Retina (tissue), 1 donor: ENCODE data around the gene PNLIPRP1.

Source experiments
- DNase-seq: peaks from one replicate; pipeline ENCODE4 v3.0.0-alpha.2; 2016

PNLIPRP1 gene

DNA sequence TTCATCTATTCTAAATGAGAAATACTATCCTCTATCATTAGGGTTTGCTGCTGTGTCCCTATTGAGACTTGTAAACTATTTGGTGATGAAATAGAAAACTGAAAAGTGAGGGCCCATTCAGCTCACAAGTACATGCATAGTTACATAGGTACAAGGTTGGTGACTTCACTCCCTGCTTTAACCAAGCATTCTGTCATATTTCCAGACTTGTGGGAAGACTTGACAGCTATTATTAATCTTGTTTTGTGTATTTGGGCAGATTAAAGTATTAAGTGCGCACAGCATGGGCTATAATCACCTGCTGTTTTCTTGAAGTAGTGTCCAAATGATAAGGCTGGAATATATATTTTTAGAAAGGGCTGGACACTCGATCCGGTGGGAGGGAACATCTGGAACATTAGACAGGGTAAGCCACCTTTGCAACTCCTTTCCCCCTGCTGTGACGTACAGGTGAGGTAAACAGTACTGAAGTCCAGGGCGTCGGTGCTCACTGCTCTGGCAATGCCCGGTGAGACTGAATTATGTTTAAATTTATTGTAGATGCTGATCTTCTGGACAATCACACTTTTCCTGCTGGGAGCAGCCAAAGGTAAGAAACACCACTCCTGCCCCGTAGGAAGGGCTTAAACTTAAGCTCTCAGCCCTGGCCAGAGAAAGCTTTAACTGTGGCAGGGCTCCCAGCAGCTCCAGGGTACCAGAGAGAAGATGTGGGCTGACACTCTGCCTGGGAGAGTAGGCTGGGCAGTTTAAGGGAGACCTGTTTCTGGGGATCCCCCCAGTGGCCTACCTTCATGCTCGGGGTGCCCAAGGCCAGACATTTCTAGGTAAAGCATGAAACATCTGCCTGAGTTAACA, at the start of gene PNLIPRP1:
Gene PNLIPRP1, plus strand, starts transcription at position 370 of the 855 bp plus-strand sequence. Its CDS starts 171 bp downstream, at position 541.
- no peak for DNase-seq

- DNase-seq, result no peak
These were observed 48.6 kb upstream of the PNLIPRP1 start for GRCh38 chr10:116542007-116542677.

GRCh38 chr10:116545122-116545521, 45.6 kb upstream of the PNLIPRP1 start:
- DNase-seq, result no peak

GRCh38 chr10:116545756-116546155, 45.0 kb upstream of the PNLIPRP1 start, which contains the start of gene PNLIP:
Gene PNLIP (plus strand): TSS chr10:116545931. CDS start chr10:116546093, 162 bp downstream.
- DNase-seq, result no peak

- no peak for DNase-seq
These were observed 42.5 kb upstream of the PNLIPRP1 start for GRCh38 chr10:116548301-116548700.

GRCh38 chr10:116553378-116553980, 37.3 kb upstream of the PNLIPRP1 start:
- no peak for DNase-seq

GRCh38 chr10:116554628-116555027, 36.1 kb upstream of the PNLIPRP1 start:
- DNase-seq, result no peak

DNA sequence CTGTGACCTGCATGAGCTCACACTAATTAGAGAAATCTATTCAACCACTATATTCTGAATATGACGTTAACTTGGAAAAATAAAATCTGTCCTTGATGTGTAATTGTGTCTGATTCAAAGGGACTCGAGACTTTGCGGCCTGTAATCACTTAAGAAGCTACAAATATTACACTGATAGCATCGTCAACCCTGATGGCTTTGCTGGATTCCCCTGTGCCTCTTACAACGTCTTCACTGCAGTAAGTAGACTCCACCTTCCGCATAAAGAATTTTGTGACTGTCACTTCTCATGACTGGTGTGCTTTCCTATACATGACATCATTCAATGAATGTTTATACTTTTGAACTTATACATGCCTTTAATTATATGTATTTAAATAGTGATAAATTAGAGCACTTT, 34.9 kb upstream of the PNLIPRP1 start:
- no peak for DNase-seq

DNA sequence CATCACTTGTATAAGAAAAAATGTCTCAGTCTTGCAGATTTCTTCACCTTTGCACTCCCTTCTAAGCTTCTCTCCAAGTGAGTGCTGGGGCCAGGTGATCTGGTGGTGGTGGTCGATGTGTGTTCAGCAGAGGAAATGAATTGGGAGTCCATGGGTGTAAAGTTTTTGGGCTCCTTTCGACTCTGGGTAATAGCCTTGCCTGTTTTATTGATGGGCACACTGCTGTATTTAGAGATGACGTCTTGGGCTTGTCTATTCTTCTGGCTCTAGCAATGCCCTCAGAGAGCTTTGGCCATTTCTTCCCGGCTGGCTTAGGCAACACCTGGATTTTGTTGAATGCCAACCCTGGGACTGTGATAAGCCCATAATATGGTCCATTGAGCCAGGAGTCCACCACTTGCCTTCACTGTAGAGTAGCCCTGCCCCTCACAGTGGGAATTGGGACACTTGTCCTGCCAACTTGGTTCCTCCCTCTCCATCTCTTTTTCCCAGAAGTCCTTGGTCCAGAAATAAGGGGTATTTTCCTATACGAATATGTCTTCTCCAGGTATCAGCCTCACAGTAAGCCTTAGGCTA, 33.4 kb upstream of the PNLIPRP1 start:
- no peak for DNase-seq

DNA sequence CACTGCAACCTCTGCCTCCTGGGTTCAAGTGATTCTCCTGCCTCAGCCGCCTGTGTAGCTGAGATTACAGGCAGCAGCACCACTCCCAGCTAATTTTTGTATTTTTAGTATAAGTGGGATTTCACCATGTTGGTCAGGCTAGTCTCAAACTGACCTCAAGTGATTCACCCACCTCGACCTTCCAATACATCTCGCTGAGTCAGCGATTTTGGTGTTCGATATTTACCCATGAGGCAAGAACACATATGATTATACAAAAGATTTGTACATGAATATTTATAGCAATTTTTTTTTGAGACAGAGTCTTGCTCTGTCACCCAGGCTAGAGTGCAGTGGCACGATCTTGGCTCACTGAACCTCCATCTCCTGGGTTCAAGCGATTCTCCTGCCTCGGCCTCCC, 25.2 kb upstream of the PNLIPRP1 start:
- DNase-seq, result no peak

GRCh38 chr10:116566932-116567331, 23.8 kb upstream of the PNLIPRP1 start:
- no peak for DNase-seq

DNA sequence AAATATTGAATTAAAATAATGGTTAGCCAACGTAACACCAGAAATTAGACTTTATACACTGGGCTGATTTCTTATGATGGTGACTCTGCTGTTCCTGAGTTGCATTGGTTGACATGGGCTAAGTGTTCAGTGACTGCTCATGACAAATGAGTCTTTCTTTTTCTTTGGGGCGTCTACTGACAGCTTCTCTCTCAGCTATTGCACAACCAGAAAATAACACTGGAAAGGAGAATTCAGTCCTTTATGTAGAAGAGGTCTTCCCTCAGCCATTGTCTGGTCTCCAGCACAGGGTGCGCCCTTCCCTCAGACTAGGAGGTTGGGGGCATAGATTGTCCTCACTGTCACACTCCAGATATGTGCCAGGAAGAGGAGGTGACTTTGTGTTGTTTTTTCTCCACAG, 23.4 kb upstream of the PNLIPRP1 start:
- DNase-seq, result no peak

DNA sequence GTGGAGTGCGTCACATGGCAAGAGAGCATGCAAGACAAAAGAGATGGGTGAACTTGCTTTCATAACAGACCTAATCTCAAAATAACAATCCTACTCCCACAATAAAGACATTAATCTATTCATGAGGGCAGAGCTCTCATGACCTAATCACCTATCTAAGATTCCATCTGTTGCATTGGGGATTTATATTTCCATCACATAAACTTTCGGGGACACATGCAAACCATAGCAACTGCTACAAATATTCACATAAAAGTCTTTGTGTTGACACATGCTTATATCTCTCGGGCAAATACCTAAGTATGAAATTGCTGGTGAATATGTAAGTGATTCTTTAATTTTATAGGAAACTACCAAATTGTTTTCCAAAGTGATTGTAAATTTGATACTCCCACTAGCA, 16.0 kb upstream of the PNLIPRP1 start:
- no peak for DNase-seq

GRCh38 chr10:116587878-116588591, 2.7 kb upstream of the PNLIPRP1 start:
- no peak for DNase-seq

GRCh38 chr10:116588995-116589394, 1.8 kb upstream of the PNLIPRP1 start:
- DNase-seq, result no peak

- no peak for DNase-seq
These were observed 833 bp upstream of the PNLIPRP1 start for GRCh38 chr10:116589926-116590325.

GRCh38 chr10:116593139-116593740, 2.5 kb downstream of the PNLIPRP1 start:
- no peak for DNase-seq

GRCh38 chr10:116594525-116595035, 3.8 kb downstream of the PNLIPRP1 start:
- no peak for DNase-seq

DNA sequence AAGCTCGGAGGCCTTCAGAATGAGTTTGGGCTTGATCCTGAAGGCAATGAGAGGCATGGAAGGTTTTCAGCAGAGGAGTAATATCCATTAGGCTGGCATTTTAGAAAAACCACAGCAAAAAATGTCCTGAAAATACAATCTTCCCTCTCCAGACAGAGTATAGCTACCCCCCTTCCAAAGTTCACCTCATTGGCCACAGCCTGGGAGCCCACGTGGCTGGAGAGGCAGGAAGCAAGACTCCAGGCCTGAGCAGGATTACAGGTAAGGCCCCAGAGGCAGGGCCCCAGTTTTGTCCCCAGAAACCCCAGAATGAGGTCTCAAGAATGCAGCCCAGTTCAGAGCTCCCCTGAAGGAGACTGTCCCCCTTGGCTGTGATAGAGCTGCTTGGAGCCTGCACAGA, 5.3 kb downstream of the PNLIPRP1 start:
- no peak for DNase-seq

DNA sequence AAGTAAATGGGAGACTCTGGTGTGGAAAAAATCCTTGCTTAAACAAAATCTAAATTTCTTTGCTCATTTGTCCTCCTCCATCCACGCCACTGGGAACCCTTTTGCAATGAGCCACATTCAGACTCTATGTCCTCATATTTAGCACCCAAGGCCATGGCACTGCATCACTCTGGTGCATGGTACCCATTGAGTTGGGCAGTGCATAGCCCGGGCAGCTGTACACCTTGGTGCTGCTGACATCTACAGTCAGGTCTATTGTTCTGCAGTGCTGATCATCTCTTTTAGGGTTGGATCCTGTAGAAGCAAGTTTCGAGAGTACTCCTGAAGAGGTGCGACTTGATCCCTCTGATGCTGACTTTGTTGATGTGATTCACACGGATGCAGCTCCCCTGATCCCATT, 6.8 kb downstream of the PNLIPRP1 start:
- no peak for DNase-seq

GRCh38 chr10:116598329-116598728, 7.6 kb downstream of the PNLIPRP1 start:
- no peak for DNase-seq

DNA sequence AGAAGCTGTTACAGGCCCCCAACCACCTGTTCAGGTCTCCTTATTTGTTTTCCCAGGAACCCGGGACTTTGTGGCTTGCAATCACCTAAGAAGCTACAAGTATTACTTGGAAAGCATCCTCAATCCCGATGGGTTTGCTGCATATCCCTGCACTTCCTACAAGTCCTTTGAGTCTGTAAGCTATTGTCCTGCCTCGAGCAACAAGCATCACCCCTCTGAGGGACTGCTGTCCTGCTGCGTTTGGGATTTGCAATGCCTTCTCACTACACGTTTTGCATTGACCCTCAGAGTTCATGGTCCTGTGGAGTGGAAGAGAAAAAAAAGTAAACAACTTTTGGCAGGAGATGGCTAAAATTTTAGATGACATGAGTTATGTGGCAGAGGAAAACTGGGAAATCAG, 9.2 kb downstream of the PNLIPRP1 start:
- no peak for DNase-seq
